ENCODE measurements around the gene MOB1B.

DNA sequence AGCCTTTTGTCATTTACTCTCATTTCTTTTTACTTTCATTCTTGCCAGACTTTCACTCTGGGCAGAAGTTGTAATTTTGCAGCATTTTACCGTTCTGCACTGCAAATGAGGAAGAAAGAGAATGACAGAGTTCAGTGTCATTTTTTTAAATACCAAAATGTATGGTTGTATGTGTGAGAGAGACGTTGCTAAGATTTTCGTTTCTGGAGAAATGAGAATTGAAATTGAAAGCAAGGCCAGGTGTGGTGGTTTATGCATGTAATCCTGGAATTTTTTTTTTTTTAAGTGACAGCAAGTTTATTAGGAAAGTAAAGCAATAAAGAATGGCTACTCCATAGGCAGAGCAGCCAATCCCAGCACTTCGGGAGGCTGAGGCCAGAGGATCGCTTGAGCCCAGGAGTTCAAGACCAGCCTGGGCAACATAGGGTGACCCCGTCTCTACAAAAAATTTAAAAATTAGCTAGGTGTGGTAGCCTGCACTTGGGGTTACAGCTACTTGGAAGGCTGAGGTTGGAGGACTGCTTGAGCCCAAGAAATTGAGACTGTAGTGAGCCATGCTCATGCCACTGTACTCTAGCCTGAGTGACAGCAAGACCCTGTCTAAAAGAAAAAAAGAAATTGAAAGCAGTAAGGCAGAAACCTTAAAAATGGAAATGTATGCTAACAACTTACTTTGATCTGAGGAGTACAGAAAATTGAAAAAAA lies 104.2 kb downstream of the MOB1B start:
- TF ChIP-seq RARB (CRISPR knock-in tag; IDR thresholded peaks at IDR 0.05) (no peak), TOX (CRISPR knock-in tag; IDR thresholded peaks at IDR 0.05; ENCODE audit: borderline replicate concordance) (no peak), OSR1 (CRISPR knock-in tag; IDR thresholded peaks at IDR 0.05) (no peak), ZFP30 (CRISPR knock-in tag; IDR thresholded peaks at IDR 0.05) (no peak), PATZ1 (CRISPR knock-in tag; IDR thresholded peaks at IDR 0.05; ENCODE audit: borderline replicate concordance) (no peak), ZNF565 (CRISPR knock-in tag; conservative IDR thresholded peaks at IDR 0.05; ENCODE audit: low read depth) (no peak), ESRRG (CRISPR knock-in tag; IDR thresholded peaks at IDR 0.05) (no peak), BACH2 (CRISPR knock-in tag; IDR thresholded peaks at IDR 0.05; ENCODE audit: borderline replicate concordance) (no peak), ISL1 (CRISPR knock-in tag; IDR thresholded peaks at IDR 0.05) (no peak)

All from SK-N-SH treated with all-trans-retinoic acid at 6 μM for 48 hours (cell line).